ENCODE results near the gene AHCYL2. TPM values are rescaled to one million over a fixed set of nuclear protein-coding genes. Genes with fewer than 3 reads are reported as not detected.

AHCYL2 gene
- total RNA-seq, 1 donor from 2014 or later: 39.3 TPM

GRCh38 chr7:129433847-129434674, 209.2 kb downstream of the AHCYL2 start, which contains the start of gene STRIP2:
Gene STRIP2 (plus strand): TSS chr7:129434432. CDS start chr7:129434473, 41 bp downstream.
- H3K27me3 ChIP-seq: peaks cover 15% of the 10 kb centered on the region
- H3K27ac Mint-ChIP-seq: peak within 1 kb of the TSS; percentile 90
- H3K4me1 Mint-ChIP-seq: peaks cover 19% of the 10 kb centered on the region
- no peaks in the 10 kb centered on the region for H3K9me3 Mint-ChIP-seq
- H3K36me3 Mint-ChIP-seq: no peaks in the 10 kb centered on the region
- peak within 1 kb of the TSS; percentile 67 for H3K9ac ChIP-seq
- peak within 1 kb of the TSS; percentile 98 for H3K4me3 ChIP-seq
- no peaks in the 10 kb centered on the region for H3K36me3 ChIP-seq
- peak within 1 kb of the TSS; percentile 21 for H3K27ac ChIP-seq
- H3K9me3 ChIP-seq (ENCODE audit: low read depth): no peaks in the 10 kb centered on the region
- peaks cover 19% of the 10 kb centered on the region for H3K79me2 ChIP-seq (ENCODE audit: low read depth)
- peaks cover 26% of the 10 kb centered on the region for H3F3A ChIP-seq (ENCODE audit: low read depth)
- peak within 1 kb of the TSS; percentile 94 for H3K4me2 ChIP-seq
- peaks cover 5% of the 10 kb centered on the region for H4K20me1 ChIP-seq (ENCODE audit: low read depth)
- peaks cover 11% of the 10 kb centered on the region for H3K27me3 Mint-ChIP-seq (ENCODE audit: insufficient read depth, low read depth)
- TF ChIP-seq EZH2 (IDR thresholded peaks at IDR 0.05) (peak; percentile 42), EZH2phosphoT487 (IDR thresholded peaks at IDR 0.05) (peak; percentile 52)
- TF ChIP-seq, protein P1, sequence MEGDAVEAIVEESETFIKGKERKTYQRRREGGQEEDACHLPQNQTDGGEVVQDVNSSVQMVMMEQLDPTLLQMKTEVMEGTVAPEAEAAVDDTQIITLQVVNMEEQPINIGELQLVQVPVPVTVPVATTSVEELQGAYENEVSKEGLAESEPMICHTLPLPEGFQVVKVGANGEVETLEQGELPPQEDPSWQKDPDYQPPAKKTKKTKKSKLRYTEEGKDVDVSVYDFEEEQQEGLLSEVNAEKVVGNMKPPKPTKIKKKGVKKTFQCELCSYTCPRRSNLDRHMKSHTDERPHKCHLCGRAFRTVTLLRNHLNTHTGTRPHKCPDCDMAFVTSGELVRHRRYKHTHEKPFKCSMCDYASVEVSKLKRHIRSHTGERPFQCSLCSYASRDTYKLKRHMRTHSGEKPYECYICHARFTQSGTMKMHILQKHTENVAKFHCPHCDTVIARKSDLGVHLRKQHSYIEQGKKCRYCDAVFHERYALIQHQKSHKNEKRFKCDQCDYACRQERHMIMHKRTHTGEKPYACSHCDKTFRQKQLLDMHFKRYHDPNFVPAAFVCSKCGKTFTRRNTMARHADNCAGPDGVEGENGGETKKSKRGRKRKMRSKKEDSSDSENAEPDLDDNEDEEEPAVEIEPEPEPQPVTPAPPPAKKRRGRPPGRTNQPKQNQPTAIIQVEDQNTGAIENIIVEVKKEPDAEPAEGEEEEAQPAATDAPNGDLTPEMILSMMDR (IDR thresholded peaks at IDR 0.05): peak; percentile 48
- peak; percentile 98 for DNase-seq (ENCODE audit: low spot score)
- H3K4me3 Mint-ChIP-seq: peak within 1 kb of the TSS; percentile 95
- peak within 1 kb of the TSS; percentile 95 for H2AFZ ChIP-seq (replicated peaks)
- peaks cover 14% of the 10 kb centered on the region for H3K4me1 ChIP-seq

DNA sequence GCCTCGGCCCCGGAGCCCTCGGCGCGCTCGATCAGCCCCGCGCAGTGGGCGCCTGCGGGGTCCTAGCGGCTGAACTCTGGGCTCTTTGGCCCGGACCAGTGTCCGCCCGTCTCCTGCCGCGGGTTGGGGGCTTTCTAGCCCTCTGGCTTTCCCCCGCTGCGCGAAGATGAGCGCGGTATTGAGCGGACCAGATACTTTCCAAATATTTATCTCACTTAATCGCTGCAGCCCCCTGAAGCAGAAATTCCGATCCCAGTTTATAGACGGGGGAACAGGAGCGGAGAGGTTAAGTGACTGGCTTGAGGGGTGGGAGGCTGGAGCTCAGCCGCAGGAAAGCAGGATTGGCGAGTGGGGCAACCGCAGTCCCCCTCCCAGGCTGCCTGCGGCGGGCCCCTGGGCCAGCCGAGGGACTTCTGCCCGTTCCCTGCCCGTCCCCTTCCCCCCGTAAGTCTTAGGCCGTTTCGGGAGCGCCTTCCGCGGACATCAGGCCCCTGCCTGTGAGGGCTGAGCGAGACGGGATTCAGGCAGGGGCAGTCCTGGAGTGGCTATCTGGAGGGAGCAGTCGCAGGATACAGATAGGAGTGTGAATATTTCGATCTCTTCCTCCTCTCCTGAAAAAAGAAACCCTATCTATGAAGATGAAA, 210.0 kb downstream of the AHCYL2 start:
- Histone ChIP-seq H2AFZ (replicated peaks) (peak overlapping the region; percentile 95), H3K9me3 (ENCODE audit: low read depth) (no peaks in the 10 kb centered on the region), H3K4me2 (peak overlapping the region; percentile 94), H3K4me1 (peaks cover 17% of the 10 kb centered on the region), H3K9ac (peak overlapping the region; percentile 67), H3K27me3 (peaks cover 15% of the 10 kb centered on the region), H3K79me2 (ENCODE audit: low read depth) (peaks cover 19% of the 10 kb centered on the region), H3K36me3 (no peaks in the 10 kb centered on the region), H3K27ac (no peak overlapping the region), H3F3A (ENCODE audit: low read depth) (peaks cover 26% of the 10 kb centered on the region), H3K4me3 (peak overlapping the region; percentile 98), H4K20me1 (ENCODE audit: low read depth) (peaks cover 5% of the 10 kb centered on the region)
- DNase-seq (ENCODE audit: low spot score): peak; percentile 70
- Mint-ChIP-seq H3K4me1 (peaks cover 19% of the 10 kb centered on the region), H3K27ac (peak overlapping the region; percentile 90), H3K4me3 (peak overlapping the region; percentile 95), H3K9me3 (no peaks in the 10 kb centered on the region), H3K36me3 (no peaks in the 10 kb centered on the region), H3K27me3 (ENCODE audit: insufficient read depth, low read depth) (peaks cover 11% of the 10 kb centered on the region)
- TF ChIP-seq EZH2phosphoT487 (IDR thresholded peaks at IDR 0.05) (no peak), EZH2 (IDR thresholded peaks at IDR 0.05) (no peak)
- TF ChIP-seq, protein P1 (IDR thresholded peaks at IDR 0.05): no peak

DNA sequence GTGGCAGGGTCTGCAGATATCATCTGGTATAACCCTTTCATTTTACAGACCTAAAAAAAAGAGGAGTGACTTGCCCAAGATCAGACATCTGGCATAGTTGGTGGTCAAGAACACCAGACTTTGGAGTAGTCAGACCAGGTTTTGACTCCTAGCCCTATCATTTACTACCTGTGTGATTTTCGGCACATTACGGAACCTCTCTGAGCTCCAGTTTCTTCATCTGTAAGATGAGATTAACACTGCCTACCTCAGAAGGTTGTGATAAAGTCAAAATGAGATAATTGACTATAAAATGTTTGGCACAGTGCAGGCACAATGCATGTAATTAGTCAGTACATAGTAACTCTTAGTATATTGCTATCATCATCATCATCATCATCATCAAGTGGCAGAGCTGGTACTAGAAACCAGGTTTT, 210.6 kb downstream of the AHCYL2 start:
- H3K27me3 ChIP-seq: peaks cover 15% of the 10 kb centered on the region
- Mint-ChIP-seq H3K36me3 (no peaks in the 10 kb centered on the region), H3K9me3 (no peaks in the 10 kb centered on the region), H3K4me1 (peaks cover 19% of the 10 kb centered on the region), H3K4me3 (peak overlapping the region; percentile 95), H3K27me3 (ENCODE audit: insufficient read depth, low read depth) (peaks cover 11% of the 10 kb centered on the region), H3K27ac (peak overlapping the region; percentile 90)
- H3K27ac ChIP-seq: no peak overlapping the region
- peaks cover 19% of the 10 kb centered on the region for H3K79me2 ChIP-seq (ENCODE audit: low read depth)
- H3K9ac ChIP-seq: peak overlapping the region; percentile 67
- DNase-seq (ENCODE audit: low spot score): no peak
- TF ChIP-seq EZH2phosphoT487 (IDR thresholded peaks at IDR 0.05) (no peak), EZH2 (IDR thresholded peaks at IDR 0.05) (no peak)
- TF ChIP-seq, protein P1 (IDR thresholded peaks at IDR 0.05): no peak
- no peaks in the 10 kb centered on the region for H3K9me3 ChIP-seq (ENCODE audit: low read depth)
- H3K36me3 ChIP-seq: no peaks in the 10 kb centered on the region
- peaks cover 5% of the 10 kb centered on the region for H4K20me1 ChIP-seq (ENCODE audit: low read depth)
- peaks cover 30% of the 10 kb centered on the region for H3F3A ChIP-seq (ENCODE audit: low read depth)
- H2AFZ ChIP-seq (replicated peaks): no peak overlapping the region
- peaks cover 23% of the 10 kb centered on the region for H3K4me1 ChIP-seq
- H3K4me2 ChIP-seq: peak overlapping the region; percentile 94
- H3K4me3 ChIP-seq: peak overlapping the region; percentile 98
